Activated T-cell treated with anti-CD3 and anti-CD28 coated beads for 48 hours (primary cell): ENCODE results near the gene IDH3B.
A peak's percentile ranks its signal among the peaks of the same experiment; 100 is the strongest.

Experiments
- DNase-seq: peaks from one replicate; pipeline ENCODE4 v3.0.0-alpha.2; 2020; ENCODE audit warnings: low read depth

IDH3B gene

DNA sequence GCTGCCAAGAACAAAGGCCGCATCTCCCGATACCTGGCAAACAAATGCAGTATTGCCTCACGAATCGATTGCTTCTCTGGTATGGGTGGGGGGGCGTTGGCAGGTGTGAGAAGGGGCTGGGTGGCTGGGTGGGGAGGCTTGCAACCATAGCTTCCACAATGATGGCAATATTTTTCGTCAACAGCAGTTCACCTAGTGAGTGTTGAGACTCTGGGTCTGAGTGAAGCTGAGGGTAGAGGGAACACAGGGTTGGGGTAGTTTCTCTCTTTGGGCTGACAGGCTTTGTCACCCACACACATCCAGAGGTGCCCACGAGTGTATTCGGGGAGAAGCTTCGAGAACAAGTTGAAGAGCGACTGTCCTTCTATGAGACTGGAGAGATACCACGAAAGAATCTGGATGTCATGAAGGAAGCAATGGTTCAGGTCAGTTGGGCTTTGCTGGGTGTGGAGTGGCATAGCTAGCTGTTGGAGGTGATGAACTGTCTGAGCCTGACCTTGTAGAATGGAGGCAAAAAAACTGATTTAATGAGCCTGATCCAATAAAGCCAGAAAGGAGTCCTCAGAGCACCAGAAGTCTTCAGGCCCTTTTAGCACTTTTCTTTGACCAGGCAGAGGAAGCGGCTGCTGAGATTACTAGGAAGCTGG is 7.4 kb downstream of the IDH3B start:
- DNase-seq: no peak

DNA sequence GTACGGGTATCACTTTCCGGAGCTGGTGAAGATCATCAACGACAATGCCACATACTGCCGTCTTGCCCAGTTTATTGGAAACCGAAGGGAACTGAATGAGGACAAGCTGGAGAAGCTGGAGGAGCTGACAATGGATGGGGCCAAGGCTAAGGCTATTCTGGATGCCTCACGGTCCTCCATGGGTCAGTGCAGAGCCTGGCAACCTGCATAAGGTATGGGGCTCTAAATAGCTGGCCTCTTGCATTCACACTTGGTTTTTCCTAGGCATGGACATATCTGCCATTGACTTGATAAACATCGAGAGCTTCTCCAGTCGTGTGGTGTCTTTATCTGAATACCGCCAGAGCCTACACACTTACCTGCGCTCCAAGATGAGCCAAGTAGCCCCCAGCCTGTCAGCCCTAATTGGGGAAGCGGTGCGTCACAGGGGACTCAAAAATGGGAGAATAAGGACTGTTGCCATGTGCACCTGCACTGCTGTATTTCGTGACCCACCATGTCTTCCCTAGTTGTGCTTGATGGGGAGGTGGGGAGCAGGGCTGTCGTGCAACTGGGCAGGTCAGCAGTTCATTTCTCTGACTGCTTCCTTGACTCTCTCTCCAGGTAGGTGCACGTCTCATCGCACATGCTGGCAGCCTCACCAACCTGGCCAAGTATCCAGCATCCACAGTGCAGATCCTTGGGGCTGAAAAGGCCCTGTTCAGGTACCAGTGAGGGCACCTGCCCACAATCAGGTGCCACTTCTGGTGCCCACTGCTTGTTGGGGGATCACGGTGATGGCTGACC is 8.5 kb downstream of the IDH3B start:
- DNase-seq: no peak

DNA sequence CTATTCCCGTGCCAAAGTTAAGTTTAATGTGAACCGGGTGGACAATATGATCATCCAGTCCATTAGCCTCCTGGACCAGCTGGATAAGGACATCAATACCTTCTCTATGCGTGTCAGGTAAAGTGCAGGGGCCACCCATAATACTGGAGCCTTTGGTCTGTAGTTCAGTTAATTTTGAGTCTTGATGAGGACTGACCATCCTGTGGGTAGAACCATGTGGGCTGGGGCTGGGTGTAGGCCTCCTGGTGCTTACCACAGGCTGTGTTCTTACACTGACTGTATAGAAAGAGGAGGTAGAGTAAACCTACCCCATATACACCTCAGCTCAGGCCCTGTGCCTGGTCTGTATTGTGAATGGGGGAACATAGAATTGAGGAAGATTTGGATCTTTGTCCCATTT is 9.2 kb downstream of the IDH3B start:
- no peak for DNase-seq

DNA sequence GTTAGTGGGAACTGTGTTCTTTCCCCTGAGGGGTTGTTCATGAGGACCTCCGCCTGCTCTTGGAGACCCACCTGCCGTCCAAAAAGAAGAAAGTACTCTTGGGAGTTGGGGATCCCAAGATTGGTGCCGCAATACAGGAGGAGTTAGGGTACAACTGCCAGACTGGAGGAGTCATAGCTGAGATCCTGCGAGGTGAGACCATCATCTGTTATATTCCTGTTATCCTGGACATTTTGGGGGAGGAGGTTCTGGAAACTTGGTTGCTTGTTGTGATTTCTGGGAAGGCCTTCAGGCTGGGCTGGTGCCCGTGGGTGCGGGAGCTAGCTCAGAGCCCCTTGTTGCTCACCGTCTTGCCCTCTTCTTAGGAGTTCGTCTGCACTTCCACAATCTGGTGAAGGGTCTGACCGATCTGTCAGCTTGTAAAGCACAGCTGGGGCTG is 9.6 kb downstream of the IDH3B start:
- no peak for DNase-seq

DNA sequence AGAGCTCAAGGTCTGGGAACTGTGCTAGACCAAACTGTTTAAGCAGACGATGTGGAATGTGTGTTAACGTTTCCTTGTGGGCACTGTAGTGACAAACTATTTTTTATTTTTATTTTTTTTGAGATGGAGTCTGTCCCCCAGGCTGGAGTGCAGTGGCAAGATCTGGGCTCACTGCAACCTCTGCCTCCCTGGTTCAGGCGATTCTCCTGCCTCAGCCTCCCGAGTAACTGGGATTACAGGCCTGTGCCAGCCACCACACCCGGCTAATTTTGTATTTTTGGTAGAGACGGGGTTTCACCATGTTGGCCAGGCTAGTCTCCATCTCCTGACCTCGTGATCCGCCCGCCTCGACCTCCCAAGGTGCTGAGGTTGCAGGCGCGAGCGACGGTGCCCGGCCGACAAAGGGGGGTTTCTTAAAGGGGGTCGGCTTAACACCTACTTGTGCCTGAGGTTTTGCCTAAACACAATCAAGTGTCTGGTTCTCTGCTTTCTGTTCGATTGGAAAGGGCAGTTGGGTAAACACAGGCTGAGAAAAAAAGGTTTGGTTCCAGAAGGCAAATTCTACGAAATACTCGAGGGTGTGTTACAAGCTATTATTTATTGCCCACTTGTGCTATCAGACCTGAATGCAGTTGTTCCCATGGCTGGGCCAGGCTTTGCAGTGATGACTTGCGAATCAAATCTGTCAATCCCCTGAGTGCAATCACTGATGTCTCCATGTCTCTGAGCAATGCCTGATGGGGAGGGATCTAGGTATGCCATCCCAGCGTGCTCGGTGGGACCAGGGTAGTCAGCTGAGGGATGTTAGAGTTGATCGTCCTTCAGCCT is 10.2 kb downstream of the IDH3B start:
- no peak for DNase-seq

DNA sequence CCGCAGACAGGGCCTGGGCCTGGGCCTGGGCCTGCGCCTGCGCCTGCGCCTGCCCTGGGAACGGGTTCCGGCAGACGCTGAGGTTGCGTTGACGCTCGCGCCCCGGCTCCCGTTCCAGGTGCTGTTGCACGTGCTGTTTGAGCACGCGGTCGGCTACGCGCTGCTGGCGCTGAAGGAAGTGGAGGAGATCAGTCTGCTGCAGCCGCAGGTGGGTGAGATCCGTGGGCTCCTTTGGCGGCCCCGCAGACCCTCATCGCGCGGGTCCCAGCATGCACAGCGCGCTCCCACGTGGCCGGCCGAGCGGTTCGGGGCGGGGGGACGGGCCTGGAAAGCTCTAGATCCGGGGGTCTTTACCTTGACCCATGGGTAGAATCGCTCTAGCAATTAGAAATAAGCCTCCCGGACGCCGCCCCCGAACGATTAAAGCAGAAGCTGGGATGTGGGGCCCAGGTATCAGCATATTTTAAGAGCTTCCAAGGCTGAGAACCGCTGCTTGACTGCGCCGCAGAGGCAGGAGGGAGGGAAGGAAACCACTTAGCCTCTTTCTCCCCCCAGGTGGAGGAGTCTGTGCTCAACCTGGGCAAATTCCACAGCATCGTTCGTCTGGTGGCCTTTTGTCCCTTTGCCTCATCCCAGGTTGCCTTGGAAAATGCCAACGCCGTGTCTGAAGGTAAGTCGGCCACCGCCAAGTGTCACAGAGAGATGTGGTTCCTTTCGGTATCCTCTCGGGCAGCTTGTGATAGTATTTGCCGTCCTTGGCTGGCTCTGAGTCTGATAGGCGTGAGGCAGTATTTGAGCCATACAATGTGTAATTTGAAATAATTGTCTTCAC is 11.1 kb downstream of the IDH3B start:
- DNase-seq: peak; percentile 37

DNA sequence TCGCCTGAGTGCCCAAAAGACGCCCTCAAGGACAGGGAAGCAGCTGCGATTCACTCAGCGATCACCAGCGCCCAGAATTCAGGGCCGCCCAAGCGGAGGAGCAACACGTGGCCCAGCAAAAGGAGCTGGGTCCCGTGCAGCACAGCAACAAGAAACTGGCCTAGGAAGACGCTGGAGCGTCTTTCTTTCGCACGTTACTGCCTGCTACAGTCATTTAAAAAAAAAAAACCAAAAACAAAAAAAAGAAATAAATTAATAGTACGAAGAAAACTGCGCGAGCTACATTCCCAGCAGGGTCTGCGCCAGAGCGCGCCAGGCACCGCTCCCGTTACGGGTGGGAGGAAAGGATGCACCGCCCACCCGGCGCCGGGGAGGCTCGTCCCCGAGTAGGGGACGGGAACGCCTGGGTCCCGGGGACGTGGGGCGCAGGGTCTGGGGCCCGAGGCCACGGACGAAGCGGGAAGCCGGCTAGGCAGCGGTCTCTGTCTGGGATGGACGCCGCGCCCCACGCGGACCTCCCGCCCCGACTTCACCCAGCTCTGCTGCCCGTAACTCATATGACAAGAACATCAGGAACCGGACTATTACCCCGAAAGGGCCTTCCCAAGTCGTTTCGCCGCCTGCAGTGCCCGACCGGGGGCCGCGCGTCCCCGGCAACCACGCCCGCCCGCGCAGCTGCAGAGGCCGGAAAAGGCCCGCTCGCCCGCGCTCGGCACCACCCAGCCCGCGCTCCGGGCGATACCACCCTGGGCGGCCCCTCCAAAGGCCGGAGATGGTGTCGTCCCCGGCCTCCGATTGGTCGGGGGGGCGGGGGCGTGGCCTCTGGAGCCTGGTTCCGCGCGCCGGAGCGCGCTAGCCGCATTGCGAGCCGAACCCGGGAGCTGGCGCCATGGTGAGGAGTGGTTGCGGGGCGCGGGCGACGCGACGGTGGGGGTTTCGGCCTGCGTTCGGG is 12.0 kb downstream of the IDH3B start, which contains the start of gene NOP56:
Gene NOP56, plus strand, starts transcription at position 861 of the 952 bp plus-strand sequence. Its CDS starts 29 bp downstream, at position 890.
- peak; percentile 96 for DNase-seq

DNA sequence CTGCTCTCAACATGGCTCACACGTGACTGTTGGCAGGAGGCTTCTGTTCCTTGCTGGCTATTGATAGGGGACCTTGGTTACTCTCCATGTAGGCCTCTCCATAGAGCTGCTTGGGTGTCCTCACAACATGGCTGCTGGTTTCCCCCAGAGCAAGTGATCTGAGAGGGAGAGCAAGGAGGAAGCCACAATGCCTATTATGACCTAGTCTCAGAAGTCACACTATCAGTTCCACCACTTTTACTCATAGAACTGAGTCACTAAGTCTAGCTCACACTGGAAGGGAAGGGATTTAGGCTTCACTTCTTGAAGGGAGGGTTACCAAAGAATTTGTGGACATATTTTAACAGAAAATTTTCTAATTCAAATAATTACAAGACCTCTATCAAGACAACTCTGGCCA is 20.3 kb downstream of the IDH3B start:
- no peak for DNase-seq

DNA sequence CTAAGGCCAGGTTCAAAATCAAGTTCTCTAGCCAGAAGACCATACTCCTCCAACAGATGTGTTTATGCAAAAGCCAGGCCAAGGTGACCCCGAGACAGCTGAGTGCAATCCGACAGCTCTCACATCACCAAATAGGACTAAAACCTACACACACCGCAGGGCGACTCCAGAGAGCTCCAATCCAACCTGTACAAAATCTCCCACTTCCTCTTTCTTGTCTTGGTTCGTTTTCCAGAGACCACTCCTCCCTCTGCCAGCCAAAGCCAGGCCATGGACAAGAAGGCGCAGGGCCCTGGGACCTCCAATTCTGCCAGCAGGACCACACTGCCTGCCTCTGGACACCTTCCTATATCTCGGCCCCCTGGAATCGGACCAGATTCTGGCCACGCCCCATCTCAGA is 23.1 kb downstream of the IDH3B start:
- DNase-seq: no peak

DNA sequence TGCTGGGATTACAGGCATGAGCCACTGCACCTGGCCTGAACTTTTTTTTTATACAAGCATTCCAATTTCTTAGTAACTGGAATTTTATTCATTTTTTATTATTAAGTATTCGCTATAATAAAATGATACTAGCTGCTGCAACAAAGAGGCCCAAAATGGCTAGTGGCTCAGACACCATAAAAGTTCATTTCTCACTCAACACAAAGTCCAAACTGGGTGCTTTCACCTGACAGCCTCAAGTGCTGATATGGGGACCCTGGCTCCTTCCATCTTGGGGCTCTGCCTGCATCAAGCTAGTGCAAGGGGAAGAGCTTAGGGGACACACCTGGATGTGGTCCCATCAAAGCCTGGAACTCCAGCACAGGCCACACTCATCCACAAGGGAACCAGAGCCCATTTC is 23.8 kb downstream of the IDH3B start:
- DNase-seq: no peak

DNA sequence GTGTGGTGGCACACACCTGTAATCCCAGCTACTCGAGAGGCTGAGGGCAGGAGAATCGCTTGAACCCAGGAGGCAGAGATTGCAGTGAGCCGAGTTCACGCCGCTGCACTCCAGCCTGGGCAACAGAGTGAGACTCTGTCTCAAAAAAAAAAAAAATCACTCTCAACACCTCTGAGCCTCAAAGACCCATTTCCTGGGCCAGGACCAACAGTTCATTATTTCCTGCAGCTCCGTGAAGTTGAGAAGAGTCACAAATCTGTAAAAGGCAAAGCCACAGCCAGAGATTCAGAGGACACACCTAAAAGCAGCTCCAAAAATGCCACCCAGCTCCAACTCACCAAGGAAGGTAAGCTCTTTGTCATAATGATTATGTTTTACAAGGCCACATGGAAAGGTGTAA is 26.8 kb downstream of the IDH3B start:
- DNase-seq: no peak

DNA sequence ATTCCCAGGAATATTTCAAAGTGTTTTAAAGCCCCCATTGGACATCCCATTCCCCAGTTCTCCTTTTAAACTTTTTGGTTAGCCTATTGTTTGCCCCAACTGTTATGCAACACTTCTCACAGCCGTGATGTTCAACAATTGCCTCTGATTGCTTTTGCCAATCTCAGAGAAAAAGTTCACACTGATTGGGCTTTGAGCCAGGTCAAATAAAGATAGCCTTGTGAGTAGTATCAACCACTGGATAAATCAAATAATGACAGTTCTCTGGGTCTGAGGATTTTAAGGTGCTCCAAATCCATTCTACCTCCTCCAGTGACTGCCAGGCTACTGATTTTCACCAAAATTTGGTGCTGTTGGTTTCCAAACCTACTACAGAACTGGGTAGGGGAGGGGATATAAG is 30.6 kb downstream of the IDH3B start:
- no peak for DNase-seq

DNA sequence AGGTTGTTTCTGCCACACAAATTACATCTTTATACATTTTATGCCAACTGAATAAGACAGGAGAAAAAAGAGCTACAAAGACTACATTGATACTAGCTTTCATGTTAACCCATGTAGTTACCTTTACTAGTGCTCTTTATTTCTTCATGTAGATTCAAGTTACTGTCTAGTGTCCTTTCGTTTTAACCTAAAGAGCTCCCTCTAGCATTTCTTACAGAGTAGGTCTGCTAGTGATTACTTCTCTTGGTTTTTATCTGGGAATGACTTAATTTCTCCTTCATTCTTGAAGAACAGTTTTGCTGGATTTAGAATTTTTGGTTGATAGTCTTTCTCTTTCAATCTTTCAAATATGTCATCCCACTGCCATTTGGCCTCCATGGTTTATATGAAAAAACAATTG is 32.8 kb downstream of the IDH3B start:
- no peak for DNase-seq

DNA sequence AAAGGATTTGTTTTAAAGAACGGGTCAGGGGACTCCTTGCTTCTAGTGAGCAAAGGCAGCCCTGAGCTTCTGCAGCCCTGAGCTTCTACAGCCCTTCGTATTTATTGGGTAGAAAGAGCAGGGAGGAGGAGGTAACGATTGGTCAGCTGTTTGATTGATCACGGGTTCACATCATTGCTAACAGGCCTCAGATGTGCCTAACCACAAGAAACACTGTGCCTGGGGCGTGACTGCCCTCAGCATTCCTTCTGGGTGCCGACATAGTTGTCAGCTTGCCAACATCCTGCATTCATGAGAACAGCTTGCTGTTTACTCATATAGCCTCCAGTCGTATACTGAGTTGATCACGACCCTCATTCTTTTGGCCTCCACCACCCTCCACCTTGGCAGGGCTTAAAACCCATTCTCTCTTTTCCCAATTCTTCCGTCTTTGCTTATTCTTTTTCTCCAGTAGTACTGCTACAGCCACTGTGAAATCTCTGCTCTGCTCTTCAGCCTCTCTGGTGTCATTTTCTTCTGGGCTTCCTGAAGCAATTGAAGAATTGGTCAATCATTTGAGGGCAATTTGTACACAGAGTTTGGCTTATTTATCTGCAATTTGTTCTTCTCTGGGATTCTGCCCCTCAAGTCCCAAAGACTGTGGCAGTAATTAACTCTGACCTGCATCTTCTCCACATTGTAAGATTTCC is 37.0 kb downstream of the IDH3B start:
- no peak for DNase-seq

DNA sequence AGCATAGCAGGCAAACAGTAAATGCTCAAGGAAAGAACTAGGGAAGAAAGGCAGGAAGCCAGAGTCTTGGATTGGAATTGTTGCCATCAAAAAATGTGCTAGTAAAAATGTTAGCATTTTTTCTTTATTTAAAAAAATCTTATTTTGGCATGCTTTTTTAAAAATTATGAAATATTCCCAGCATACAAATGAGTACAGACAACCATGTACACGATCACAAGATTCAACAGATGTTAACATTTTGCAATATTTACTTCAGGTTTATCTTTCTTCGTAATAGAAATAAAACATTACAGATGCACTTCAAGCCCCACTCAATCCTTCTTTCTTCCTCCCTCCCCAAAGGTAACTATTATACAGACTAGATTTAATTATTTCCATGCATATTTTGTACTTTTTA is 39.0 kb downstream of the IDH3B start:
- no peak for DNase-seq

DNA sequence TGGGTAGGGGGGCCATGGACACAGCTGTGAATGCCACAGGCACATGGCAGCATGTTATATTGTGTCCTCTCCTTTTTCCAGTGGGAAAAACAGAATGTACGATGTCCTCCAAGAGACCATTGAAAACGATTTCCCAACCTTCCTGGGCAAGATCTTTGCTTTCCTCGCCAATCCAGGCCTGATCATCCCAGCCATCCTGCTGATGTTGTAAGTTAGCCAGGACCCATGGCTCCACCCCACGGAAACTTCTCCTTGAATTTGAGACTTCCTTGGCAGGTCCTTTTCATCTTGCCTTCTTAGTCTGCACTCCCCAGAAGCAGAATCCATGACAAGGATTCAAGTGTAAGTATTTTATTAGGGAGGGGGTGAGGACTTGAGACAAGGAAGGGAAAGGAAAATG is 39.8 kb downstream of the IDH3B start:
- DNase-seq: no peak

DNA sequence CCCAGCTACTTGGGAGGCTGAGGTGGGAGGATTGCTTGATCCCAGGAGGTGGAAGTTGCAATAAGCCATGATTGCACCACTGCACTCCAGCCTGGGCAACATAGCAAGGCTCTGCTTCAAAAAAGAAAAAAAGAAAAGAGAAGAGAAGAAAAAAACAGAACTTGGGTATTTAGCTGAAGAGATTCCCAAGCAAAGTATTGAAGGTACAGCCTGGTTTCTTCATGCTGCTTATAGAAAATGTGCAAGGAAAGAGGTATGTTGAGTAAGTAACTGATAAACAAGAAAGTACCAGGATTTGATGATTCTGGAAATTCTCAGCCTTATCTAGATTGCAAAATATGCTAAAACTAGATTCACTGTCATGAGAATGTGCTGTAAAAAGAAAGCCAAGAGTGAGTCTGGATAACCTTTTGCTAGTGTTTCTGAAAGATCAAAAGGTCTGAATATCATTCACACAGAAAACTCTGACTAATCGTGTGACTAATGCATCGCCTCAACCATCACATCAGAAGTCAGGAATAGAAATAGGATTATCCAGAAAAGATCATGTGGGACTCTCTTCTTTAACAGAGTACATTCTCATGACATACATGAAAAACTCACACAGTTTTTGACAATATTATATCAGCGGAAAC is 43.9 kb downstream of the IDH3B start:
- no peak for DNase-seq

DNA sequence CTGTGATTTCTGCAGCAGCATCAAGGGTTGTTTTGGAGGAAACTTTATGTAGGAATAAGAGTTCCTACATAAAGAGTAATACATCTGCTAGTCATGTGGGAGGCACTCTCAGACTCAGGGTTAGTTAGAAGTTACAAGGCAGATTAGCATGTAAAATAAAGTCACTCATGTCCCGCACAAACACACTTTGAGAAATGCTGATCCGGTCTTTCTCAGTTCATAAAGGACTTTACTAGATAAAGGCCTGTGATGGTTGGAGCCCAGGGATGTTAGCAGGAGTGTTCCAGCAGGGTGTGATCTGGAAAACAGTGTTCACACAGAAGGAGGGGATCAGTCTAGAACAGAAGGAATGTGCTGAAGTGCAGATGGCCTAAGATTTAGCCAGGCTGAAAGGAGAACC is 44.7 kb downstream of the IDH3B start:
- DNase-seq: no peak

DNA sequence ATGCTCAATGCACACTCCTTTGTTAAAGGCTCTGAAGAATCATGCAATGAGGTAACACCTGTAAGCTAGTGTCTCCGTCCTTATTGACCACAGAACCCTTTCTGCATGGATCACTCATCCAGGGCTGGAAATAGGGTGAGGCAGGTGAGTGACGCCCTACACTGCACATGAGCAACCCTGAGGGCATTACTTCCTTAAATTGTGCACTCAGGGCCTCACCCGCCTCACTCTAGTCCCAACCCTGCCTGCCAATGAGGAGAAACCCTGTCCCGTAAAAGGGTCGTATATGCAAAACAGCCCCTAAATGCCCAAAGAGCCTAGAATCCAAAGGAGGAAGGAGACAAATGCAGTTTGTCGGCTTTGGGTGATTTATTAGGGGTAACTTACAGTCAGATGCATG is 45.2 kb downstream of the IDH3B start:
- DNase-seq: no peak
